Bronchial epithelial cell (primary cell): ENCODE data around the gene FXR1. TPM values are rescaled to one million over a fixed set of nuclear protein-coding genes. Genes with fewer than 3 reads are reported as not detected.
"Not testable (repeated sequence)": the region's sequence is repeated elsewhere in the genome, so short reads cannot be mapped to it uniquely, and the experiment has no call there.

Experiments used
- DNase-seq: peaks from one replicate; pipeline ENCODE4 v3.0.0-alpha.2; 2010; ENCODE audit warnings: low read depth
- FAIRE-seq: peaks from 2 replicates; lab custom pipeline; 2011; peaks lifted over from hg19 to GRCh38; lab: Jason Lieb, UNC
- H3K27me3 ChIP-seq: 2 replicates; pipeline ENCODE4 v1.5.1; 2011; ENCODE audit warnings: low read length; ENCODE audit not compliant: control insufficient read depth, insufficient read depth
- H3K36me3 ChIP-seq: 2 replicates; pipeline ENCODE4 v1.5.1; 2011; ENCODE audit warnings: low read length; ENCODE audit not compliant: control insufficient read depth, insufficient read depth
- H3K4me3 ChIP-seq: 2 replicates; pipeline ENCODE4 v1.5.1; 2011; ENCODE audit warnings: mild to moderate bottlenecking, low read depth, low read length, control low read depth
- CTCF ChIP-seq: IDR thresholded peaks from 2 replicates; pipeline ENCODE4 v1.5.1; 2011; ENCODE audit warnings: mild to moderate bottlenecking, moderate library complexity, low read length, control low read depth, inconsistent platforms; ENCODE audit not compliant: insufficient read depth, severe bottlenecking
- total RNA-seq: library from RNA; depleted of rRNA; stranded (reverse); fragments of >200 nt; gene quantifications from 2 replicates; pipeline ENCODE4 v1.2.1, GENCODE V29; 2014

Gene FXR1
- 112 and 144 TPM in 2 replicates for total RNA-seq

DNA sequence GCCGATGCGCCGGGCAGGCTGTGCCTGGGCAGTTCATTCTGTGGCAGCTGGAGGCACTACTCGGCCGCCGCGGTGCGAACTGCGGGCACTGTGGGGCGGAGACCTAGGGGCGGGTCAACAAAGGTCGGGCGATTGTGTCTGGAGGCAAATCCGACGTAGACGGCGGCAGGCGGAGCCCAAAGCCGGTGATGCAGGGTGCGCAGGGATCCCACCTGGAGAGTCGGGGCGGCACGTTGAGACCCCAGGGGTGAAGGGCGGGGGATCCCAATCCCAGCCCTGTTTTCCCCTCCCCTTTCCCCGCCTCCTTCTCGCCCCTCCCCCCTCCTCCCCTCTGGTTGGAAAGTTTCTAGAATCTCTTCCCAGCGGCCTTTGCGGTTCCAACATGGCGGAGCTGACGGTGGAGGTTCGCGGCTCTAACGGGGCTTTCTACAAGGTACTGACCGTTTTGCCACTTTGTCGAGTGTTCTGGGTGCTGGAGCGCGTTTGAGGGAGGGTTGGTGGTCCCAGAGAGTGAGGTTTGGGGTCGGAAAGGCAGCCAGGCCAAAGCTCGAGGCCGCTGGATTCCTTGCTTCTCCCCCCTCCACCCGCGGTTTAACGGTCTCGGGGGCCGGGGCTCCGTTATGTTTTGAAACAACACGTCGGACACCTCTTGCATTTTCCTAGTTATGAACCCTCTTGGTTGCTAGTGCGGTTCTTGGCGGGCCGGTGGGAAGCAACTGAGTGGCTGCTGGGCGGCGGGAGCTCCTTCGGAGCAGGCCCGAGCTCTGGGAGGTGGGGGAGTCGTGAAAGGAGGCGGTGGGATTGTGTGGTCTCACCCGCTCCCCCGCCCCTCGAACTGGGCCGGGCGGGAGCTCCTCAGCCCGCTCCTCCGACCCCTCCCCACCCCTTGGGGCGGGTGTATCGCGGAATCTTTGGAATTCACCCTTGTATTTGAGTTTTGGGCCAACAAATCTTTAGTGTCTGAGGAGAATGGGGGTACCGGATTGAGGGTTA lies at the start of gene FXR1:
Gene FXR1, plus strand, starts transcription at position 367 of the 993 bp plus-strand sequence. Its CDS starts 16 bp downstream, at position 383.
- peak; percentile 82 for TF ChIP-seq CTCF
- Histone ChIP-seq H3K36me3 (peaks cover 1% of the 10 kb centered on the region), H3K4me3 (peak within 1 kb of the TSS; percentile 97), H3K27me3 (no peaks in the 10 kb centered on the region)
- DNase-seq: peak; percentile 76
- no peak for FAIRE-seq

- Histone ChIP-seq H3K4me3 (no peak overlapping the region), H3K27me3 (peaks cover 3% of the 10 kb centered on the region), H3K36me3 (no peaks in the 10 kb centered on the region)
- peak; percentile 9 for TF ChIP-seq CTCF
- DNase-seq: no peak
- no peak for FAIRE-seq
These were observed 42.3 kb upstream of the FXR1 start for GRCh38 chr3:180870008-180870699.

DNA sequence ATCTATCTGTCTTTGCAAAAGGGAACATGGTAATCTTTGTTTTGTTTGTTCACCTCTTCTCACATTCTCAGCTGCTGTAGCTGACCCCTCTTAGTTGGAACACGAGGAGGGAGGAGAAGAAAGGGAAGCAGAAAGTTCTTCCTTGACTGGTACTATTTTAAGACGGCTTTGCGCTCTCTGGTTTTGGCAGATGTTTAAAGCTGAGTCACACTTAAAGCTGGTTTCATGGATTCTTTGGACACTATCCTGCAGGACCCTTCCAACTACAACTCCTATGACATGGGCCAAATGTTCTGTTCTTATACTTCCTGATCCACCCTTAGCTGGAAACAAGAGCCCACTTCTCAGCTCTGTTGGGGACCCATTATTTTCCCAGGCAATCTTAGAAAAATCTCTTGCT lies 40.6 kb upstream of the FXR1 start:
- peaks cover 3% of the 10 kb centered on the region for H3K27me3 ChIP-seq
- no peak for DNase-seq
- H3K4me3 ChIP-seq: no peak overlapping the region
- H3K36me3 ChIP-seq: no peaks in the 10 kb centered on the region
- no peak for TF ChIP-seq CTCF
- FAIRE-seq: no peak

- DNase-seq, FAIRE-seq, H3K36me3 ChIP-seq, H3K27me3 ChIP-seq, H3K4me3 ChIP-seq: not testable (repeated sequence)
These were observed 40.0 kb upstream of the FXR1 start for GRCh38 chr3:180872430-180872829.

DNA sequence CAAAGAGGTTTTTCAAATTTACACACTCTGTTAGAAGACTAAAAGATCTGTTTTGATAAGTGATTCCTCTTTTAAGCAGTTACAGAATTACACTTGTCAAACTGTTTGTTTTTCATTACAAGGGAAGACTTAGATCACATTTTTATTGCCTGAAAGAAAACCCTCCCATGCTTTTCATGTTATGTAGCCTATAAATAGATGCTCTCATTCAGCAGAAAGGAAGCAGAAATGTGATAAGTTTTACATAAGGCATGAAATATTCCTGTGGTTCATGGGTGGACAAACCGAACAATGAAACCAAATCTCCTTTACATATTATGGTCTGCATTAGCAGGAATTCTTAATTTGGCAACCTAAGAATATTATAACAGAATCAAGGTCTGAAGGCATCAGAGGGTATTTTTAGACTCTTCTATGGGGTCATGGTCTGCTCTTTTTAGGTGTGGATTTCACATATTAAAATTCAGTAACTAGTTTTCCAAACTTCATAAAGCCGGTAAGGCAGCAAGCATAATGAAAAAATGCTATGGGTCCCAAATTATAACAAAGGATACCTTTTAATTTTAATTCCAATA lies 37.3 kb upstream of the FXR1 start:
- H3K4me3 ChIP-seq: no peak overlapping the region
- FAIRE-seq (no peak), DNase-seq (no peak)
- no peaks in the 10 kb centered on the region for H3K36me3 ChIP-seq
- no peak for TF ChIP-seq CTCF
- H3K27me3 ChIP-seq: peaks cover 2% of the 10 kb centered on the region
